GM12874 (cell line): ENCODE data around the gene INPP5K.

ENCODE experiments used
- TF ChIP-seq, protein P1 (sequence below): IDR thresholded peaks from 2 replicates; pipeline ENCODE4 v1.5.1; 2011; ENCODE audit warnings: low read depth, mild to moderate bottlenecking, control low read depth, low read length, moderate library complexity; ENCODE audit not compliant: insufficient read depth

INPP5K gene

DNA sequence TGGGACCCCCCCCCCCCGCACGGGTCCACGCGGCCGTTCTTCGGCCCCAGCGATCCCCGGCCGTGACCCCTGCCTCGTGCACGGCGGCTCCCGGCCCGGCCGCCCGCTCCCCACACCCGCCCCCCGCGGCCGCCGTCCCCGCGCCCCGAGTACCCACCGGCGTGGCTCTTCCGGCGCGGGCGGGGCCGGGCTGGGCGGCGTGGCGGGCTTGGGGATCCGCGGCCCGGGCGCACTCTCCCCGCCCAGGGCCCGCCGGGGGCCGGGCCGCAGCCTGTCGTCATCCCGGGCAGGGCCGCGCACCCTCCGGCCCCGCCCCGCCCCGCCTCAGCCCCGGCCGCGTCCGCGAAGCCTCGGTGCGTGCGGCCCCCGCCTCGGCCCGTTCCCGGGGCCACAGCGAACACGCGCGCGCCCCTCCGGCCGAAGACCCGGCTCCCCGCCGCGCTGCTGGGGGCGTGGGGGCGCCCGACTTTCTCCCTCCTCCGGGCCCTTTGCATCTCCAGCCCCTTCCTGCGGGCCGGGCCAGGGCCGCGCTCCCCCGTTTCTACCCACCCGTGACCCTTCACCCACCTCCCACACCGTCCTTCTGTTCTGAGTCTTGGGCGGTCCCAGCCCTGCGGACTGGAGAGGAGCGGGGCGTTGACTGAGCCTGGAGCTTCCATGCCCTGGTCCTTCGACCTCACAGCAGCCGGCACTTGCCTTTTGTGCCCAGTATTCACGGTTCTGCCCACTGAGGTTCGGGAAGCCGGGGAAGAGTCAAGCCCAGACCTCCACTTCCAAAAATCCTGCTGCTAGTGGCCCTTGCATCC is 24.8 kb downstream of the INPP5K start:
- TF ChIP-seq, protein P1, sequence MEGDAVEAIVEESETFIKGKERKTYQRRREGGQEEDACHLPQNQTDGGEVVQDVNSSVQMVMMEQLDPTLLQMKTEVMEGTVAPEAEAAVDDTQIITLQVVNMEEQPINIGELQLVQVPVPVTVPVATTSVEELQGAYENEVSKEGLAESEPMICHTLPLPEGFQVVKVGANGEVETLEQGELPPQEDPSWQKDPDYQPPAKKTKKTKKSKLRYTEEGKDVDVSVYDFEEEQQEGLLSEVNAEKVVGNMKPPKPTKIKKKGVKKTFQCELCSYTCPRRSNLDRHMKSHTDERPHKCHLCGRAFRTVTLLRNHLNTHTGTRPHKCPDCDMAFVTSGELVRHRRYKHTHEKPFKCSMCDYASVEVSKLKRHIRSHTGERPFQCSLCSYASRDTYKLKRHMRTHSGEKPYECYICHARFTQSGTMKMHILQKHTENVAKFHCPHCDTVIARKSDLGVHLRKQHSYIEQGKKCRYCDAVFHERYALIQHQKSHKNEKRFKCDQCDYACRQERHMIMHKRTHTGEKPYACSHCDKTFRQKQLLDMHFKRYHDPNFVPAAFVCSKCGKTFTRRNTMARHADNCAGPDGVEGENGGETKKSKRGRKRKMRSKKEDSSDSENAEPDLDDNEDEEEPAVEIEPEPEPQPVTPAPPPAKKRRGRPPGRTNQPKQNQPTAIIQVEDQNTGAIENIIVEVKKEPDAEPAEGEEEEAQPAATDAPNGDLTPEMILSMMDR, result no peak

DNA sequence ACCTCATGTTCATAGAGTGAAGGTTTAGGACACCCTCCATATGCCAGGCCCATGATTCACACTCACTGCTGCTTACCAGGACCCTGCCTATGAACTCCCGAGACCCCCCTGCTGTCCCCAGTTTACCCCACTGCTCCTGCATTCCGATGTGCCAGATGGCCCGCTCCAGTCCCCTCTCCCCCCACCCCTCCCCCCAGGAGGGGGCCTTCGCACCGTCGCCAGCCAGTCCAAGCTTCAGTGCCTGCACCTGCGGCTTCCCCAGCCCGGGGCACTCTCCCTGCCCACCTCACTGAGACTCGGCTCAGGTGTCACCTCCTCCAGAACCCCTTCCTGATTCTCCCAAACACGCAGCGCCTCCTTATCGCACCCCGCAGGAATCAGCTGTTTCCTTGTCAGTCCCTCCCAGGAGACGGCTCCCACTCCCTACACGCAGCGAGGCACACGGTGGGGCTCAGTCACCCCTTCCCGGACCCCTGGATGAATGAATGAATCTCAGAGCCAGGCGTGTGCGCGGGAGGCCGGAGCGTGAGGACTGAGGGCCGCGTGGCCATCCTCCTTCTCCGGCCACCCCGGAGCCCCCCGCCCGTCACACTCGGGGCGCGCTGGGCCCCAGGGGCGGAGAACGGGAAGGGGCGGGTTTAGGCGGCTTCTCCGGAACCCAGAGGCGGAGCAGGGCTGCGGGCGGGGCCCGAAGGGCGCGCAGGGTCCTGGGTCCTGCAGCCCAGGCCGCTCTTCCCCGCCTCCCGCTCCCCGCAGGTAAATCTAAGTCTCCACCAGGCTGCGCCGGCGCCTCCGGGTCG is 25.6 kb downstream of the INPP5K start:
- TF ChIP-seq, protein P1, result no peak

DNA sequence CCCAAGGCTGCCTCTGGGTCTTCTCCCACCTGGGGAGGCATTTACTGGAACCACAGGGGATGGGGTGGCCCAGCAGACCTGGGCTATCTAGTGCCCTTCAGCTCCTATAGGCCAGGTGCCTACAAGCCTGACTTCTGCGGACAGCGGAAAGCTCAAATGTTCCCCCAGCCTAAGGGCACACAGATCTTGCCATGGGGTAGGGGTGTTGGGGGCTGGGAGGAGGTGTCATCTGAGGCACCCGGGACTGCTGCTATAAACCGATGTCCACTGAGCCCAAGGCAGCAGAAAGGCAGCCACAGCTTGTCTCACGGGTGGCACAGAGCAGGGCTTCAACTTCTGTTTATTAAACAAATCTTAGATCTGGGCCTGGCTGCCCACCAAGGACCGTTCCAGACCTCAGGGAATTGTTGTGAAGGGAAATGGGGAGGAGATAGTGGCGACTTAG is 27.6 kb downstream of the INPP5K start:
- TF ChIP-seq, protein P1, result no peak

DNA sequence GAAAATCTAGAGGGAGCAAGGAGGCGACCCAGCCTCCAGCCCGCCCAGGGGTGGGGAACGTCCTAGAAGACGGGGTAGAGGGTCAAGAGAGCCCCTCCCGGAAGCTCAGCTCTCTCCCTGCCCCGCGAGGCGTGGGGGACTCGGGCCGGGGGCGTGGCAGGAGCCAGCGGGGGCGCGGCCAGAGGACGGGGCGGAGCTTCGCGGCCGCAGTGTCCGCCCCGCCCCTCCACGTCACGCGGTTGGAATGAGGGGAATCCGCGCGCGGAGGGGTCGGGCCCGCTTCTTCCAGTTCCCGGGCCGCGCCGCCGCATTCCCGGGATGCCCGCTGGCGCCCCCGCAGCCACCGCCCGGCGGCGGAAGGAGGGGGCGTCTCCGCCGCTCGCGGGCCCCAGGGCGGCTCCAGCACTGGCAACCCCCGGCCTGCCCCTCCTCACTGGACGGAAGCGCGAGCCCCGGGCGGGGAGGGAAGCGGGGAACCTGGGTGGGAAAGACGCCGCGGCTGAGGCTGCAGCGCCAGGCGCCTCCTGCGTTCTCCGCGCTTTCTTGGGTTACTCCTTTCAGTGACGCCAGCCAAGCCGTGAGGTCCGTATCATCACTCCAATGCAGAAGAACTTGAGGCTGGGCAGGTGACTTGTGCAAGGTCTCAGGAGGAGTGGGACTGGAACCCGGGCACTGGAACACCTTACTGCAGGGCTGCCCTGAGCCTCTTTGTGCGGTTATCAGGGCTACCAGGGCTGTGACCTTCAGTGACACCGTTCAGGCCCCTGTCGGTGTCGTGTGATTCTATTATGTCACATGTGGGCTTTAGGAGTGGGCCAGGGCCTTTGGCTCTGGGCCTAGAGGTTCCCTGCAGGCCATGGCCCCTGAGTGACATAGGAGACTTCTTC is 28.2 kb downstream of the INPP5K start:
- TF ChIP-seq, protein P1, result no peak

GRCh38 chr17:1486802-1487695 is 29.4 kb downstream of the INPP5K start:
- TF ChIP-seq, protein P1, result no peak

DNA sequence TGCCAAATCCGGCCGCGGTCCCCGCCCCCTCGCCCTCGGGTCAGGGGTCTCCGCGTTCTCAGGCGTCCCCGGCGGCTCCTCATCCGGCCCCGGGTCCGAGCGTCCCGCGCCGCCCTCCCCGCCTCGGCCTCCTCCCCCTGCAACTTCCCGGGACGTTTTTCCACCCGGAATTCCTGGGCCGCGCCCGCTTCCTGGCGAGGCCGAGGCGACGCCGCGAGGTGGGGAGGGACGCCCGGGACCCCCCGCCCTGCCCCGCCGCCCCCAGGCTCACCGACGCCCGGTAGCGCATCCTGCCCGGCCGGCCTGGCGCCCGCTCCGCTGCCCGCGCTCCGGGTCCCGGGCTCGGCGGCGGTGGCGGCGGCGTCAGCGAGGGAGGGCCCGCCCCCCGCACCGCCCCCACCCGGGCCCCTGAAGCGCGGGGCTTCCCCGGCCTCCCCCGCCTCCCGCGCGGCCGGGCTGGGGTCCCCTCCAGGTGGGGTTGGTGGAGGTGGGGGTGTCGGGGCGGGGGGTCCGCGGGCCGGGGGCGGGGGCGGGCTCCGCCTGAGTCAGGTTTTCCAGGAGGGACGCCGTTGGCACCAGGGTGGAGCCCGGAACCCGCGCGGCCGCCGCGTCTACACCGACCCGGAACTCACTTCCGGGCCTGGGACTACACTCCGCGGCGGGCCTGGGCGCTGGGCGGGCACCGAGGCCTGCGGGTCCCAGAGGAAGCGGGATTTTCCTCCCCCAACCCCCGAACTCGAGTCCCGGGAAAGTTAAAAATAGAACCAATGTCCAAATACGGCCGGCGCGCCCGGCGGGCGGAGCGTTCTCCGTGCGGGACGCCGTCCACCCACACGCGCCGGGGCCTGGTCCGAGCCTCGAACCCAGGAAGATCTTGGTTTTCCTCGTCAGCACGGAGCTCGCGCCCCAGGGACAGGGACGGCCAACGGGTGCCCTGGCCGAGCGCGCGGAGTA is 30.7 kb downstream of the INPP5K start:
- TF ChIP-seq, protein P1, result no peak
